Muscle of arm (tissue), 12 donors: ENCODE results near the gene ABHD12. TPM values are rescaled to one million over a fixed set of nuclear protein-coding genes. Genes with fewer than 3 reads are reported as not detected.

ENCODE experiments used
- DNase-seq: peaks from one replicate; pipeline ENCODE4 v3.0.0-alpha.2; 2013
- polyA plus RNA-seq, 12 donors: library from polyadenylated mRNA; unstranded; fragments of 120-200 nt; gene quantifications; one replicate each; pipeline ENCODE4 v1.2.1, GENCODE V29; 2013; ENCODE audit not compliant: insufficient read length in 12 of 12

ABHD12 gene
- polyA plus RNA-seq, 12 donors = 10.1 to 25.2 (median 16.8) TPM; not detected in 1

GRCh38 chr20:25308671-25309394 lies 81.8 kb downstream of the ABHD12 start:
- no peak for DNase-seq

GRCh38 chr20:25308083-25308491 lies 82.5 kb downstream of the ABHD12 start:
- no peak for DNase-seq

DNA sequence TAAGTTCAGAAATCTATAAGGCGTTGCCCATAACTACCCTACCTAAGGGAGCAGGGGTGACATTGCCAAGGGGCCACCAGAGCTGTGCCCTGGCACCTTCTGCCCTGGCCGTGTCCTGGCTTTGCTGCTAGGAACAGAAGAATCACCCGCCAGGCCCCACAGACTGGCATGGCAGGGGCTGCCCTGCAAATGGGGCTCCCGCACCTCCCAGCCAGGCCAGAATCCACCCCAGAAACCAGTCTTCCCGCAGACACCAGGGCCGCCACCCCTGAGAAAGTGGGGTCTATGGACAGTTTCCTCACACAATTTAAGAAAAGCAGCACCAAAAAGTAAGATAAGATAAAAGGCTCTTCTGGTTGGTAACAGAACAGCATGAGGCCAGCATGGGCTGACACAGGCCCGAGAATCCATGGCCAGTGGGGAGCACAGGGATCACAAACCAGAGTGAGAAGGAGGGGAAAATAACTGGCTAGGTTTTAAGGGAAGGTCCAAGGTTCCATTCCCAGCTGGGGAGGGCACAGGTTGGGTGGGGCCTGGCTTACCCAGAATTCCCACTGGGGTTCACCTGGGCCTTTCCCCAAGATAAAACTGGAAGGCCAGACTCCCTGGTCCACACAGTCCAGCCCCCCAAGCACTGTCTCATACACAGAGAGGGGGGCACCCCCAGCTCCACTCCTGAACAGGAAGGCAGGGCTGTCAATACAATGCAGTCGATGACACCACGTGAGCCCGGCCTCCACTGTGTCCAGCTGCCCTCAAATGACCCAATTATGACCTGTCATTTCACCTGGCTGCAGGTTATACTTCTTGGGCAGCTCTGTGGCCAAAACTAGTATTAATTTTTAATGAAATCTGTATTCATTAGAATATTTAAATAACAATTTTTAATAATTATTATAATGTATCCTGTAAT lies 83.4 kb downstream of the ABHD12 start:
- DNase-seq = no peak

- no peak for DNase-seq
Observed at GRCh38 chr20:25304025-25304549, 86.5 kb downstream of the ABHD12 start.

- DNase-seq = no peak
Observed at GRCh38 chr20:25303292-25304024, 87.2 kb downstream of the ABHD12 start.

DNA sequence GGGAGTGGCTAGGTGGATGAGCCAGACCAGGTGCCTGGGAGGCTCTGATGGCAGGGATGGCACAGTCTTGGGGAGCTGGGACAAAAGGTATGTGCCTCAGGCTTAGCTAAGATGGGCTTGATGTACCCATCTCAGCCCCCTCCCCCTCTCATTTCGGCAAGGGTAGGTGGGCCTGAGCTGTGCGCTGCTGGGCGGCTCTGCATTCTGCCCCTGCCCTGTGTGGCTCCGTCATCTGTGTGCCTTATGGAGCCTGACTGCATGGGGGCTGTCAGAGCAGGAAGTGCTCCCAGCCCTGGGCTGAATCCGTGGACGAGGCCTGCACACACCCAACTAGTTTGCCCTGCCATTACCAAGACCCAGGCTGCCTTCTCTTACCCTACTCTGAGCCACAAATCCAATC lies 88.0 kb downstream of the ABHD12 start:
- no peak for DNase-seq

- DNase-seq = no peak
Observed at GRCh38 chr20:25301357-25301920, 89.2 kb downstream of the ABHD12 start.

- DNase-seq = no peak
Observed at GRCh38 chr20:25300496-25301170, 90.0 kb downstream of the ABHD12 start.

DNA sequence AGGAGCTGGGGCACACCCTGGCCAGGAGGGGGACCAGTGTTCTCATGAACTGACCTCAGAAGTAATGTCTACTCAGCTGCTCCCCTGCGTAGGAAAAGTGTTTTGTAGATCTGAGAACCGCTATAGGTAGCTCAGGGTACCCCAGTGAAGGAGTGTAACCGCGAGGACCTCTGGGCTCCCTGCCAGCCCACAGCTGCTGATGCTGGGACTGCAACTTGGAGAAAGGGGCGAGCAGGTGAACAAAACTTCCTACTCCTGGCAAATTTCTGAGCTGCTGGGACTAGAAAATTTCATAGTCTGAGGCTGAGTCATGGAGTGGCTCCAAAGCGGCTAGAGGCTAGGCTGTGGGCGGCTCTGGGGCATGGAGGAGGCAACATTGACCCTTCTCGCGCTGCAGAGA lies 90.8 kb downstream of the ABHD12 start:
- no peak for DNase-seq

DNA sequence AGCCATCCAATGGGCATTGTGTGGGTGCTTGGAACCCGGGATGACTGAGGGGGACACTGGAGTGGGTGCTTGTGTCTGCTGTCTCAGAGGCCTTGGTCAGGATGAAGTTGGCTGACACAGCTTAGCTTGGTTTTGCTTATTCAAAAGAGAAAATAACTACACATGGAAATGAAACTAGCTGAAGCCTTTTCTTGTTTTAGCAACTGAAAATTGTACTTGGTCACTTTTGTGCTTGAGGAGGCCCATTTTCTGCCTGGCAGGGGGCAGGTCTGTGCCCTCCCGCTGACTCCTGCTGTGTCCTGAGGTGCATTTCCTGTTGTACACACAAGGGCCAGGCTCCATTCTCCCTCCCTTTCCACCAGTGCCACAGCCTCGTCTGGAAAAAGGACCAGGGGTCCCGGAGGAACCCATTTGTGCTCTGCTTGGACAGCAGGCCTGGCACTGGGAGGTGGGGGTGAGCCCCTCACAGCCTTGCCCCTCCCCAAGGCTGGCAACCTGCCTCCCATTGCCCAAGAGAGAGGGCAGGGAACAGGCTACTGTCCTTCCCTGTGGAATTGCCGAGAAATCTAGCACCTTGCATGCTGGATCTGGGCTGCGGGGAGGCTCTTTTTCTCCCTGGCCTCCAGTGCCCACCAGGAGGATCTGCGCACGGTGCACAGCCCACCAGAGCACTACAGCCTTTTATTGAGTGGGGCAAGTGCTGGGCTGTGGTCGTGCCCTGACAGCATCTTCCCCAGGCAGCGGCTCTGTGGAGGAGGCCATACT lies 93.3 kb downstream of the ABHD12 start:
- DNase-seq = no peak

GRCh38 chr20:25296094-25297093 lies 94.2 kb downstream of the ABHD12 start:
- no peak for DNase-seq

DNA sequence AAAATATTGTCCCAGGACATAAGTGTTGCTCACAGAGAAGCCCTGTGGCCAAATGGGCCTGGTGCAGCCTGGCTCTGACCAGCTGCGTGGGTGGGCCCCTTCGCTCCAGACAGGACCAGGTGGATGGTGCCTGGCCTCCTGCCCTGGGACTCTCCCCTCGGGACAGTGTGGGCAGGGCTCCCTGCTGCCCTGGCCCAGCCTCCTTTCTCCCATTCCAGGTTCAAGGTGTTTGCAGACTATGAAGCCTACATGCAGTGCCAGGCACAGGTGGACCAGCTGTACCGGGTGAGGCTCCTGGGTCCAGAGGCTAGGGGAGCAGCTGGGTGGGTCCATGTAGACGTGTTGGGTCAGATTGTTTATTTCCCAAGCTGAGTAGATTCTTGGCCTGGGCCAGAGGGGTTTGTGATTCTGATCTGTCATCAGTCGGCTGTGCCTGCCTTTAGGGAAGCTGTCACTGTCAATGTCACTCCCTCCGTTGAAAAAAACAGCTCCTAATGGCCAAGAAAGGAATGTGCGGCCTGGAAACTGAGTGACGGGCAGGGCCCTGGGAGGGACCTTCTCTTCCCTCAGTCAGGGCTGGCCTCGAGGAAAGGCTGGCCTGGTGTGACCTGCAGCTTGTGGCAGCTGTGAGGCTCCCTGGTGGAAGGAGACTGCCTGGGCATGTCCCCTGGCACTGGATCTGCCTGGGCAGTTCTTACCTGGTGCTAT lies 95.1 kb downstream of the ABHD12 start:
- no peak for DNase-seq

GRCh38 chr20:25294459-25295385 lies 95.9 kb downstream of the ABHD12 start:
- DNase-seq = peak; percentile 16

- no peak for DNase-seq
Observed at GRCh38 chr20:25293910-25294458, 96.7 kb downstream of the ABHD12 start.

DNA sequence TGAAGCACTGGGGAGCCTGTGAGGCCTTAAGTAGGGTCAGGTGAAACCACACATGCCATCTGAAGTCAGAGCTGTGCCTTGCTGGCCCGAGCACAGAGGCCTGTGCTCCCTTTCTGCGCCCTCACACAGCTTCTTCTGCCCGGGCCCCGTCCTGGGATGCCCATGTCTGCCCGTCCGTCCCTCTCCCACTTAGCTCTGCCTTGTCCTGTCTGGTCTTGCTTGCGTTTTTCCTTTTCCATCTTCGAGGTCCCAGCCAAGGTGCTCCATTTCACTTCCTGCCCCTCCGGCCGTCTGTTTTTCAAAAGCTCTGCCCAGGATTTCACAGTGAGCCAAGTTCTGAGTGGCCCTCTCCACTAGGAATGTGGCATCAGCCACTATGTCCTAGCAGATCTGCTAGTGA lies 97.1 kb downstream of the ABHD12 start:
- no peak for DNase-seq

GRCh38 chr20:25292176-25292891 lies 98.3 kb downstream of the ABHD12 start:
- no peak for DNase-seq
